ENCODE results near the gene TMEM239.
"Not testable (repeated sequence)": the region's sequence is repeated elsewhere in the genome, so short reads cannot be mapped to it uniquely, and the experiment has no call there.

TMEM239 gene

GRCh38 chr20:2820896-2821869, 5.0 kb downstream of the TMEM239 start:
- no peak for DNase-seq (ENCODE audit: low spot score)

- DNase-seq (ENCODE audit: low spot score): no peak
Observed at GRCh38 chr20:2822073-2822472, 5.9 kb downstream of the TMEM239 start.

GRCh38 chr20:2825761-2826160, 9.6 kb downstream of the TMEM239 start:
- no peak for DNase-seq (ENCODE audit: low spot score)

GRCh38 chr20:2826655-2827054, 10.5 kb downstream of the TMEM239 start:
- DNase-seq (ENCODE audit: low spot score): no peak

GRCh38 chr20:2829376-2829775, 13.2 kb downstream of the TMEM239 start:
- DNase-seq (ENCODE audit: low spot score): no peak

GRCh38 chr20:2831206-2831605, 15.0 kb downstream of the TMEM239 start:
- not testable (repeated sequence) for DNase-seq (ENCODE audit: low spot score)

- no peak for DNase-seq (ENCODE audit: low spot score)
Observed at GRCh38 chr20:2833761-2834160, 17.6 kb downstream of the TMEM239 start.

- DNase-seq (ENCODE audit: low spot score): no peak
Observed at GRCh38 chr20:2834401-2835110, 18.4 kb downstream of the TMEM239 start.

GRCh38 chr20:2835331-2835796, 19.2 kb downstream of the TMEM239 start:
- no peak for DNase-seq (ENCODE audit: low spot score)

GRCh38 chr20:2836035-2836434, 19.9 kb downstream of the TMEM239 start:
- no peak for DNase-seq (ENCODE audit: low spot score)

GRCh38 chr20:2837221-2837960, 21.2 kb downstream of the TMEM239 start:
- DNase-seq (ENCODE audit: low spot score): no peak

GRCh38 chr20:2838170-2838797, 22.1 kb downstream of the TMEM239 start:
- DNase-seq (ENCODE audit: low spot score): no peak

- no peak for DNase-seq (ENCODE audit: low spot score)
Observed at GRCh38 chr20:2838847-2839671, 22.9 kb downstream of the TMEM239 start.

- no peak for DNase-seq (ENCODE audit: low spot score)
Observed at GRCh38 chr20:2839732-2840137, 23.6 kb downstream of the TMEM239 start.

- DNase-seq (ENCODE audit: low spot score): peak; percentile 99
Observed at GRCh38 chr20:2840138-2840966, 24.2 kb downstream of the TMEM239 start, which contains the start of the genes PCED1A and VPS16. PCED1A (minus strand) TSS chr20:2840655; CDS start chr20:2839912, 743 bp downstream. VPS16 (plus strand) TSS chr20:2840745; CDS start chr20:2840775, 30 bp downstream.

- DNase-seq (ENCODE audit: low spot score): peak; percentile 68
Observed at GRCh38 chr20:2840967-2841531, 24.9 kb downstream of the TMEM239 start.

GRCh38 chr20:2845607-2846006, 29.4 kb downstream of the TMEM239 start:
- DNase-seq (ENCODE audit: low spot score): no peak

GRCh38 chr20:2846698-2847097, 30.5 kb downstream of the TMEM239 start:
- no peak for DNase-seq (ENCODE audit: low spot score)

- no peak for DNase-seq (ENCODE audit: low spot score)
Observed at GRCh38 chr20:2847802-2848201, 31.6 kb downstream of the TMEM239 start.
